DND-41 (cell line): Measurements from ENCODE around the gene FAM81B.
A peak's percentile ranks its signal among the peaks of the same experiment; 100 is the strongest.
"Not testable (repeated sequence)": the region's sequence is repeated elsewhere in the genome, so short reads cannot be mapped to it uniquely, and the experiment has no call there.

Source experiments
- ATAC-seq: fragments of 200-7000 bp; cut with Tn5 transposase; 3 replicates; pipeline ENCODE4 v1.9.1; 2021; ENCODE audit warnings: low read depth; ENCODE audit not compliant: insufficient read depth
- DNase-seq: peaks from one replicate; pipeline ENCODE4 v3.0.0-alpha.2; 2020
- H2AFZ ChIP-seq: 2 replicates; pipeline ENCODE4 v1.6.0; 2012; ENCODE audit warnings: low read depth, low read length
- H3K27ac ChIP-seq: 2 replicates; pipeline ENCODE4 v1.5.1; 2012; ENCODE audit warnings: low read length, inconsistent platforms
- H3K27me3 ChIP-seq: fragments of 200-600 bp; sonication (generic); 2 replicates; pipeline ENCODE4 v1.6.0; 2012; ENCODE audit warnings: low read length, mild to moderate bottlenecking, inconsistent platforms; ENCODE audit not compliant: insufficient read depth, poor library complexity
- H3K36me3 ChIP-seq: 2 replicates; pipeline ENCODE4 v1.5.1; 2012; ENCODE audit warnings: low read length, inconsistent platforms; ENCODE audit not compliant: insufficient read depth
- H3K4me1 ChIP-seq: 2 replicates; pipeline ENCODE4 v1.5.1; 2012; ENCODE audit warnings: mild to moderate bottlenecking, low read length; ENCODE audit not compliant: insufficient read depth
- H3K4me2 ChIP-seq: 2 replicates; pipeline ENCODE4 v1.6.0; 2012; ENCODE audit warnings: mild to moderate bottlenecking, moderate library complexity, low read length, inconsistent platforms; ENCODE audit not compliant: insufficient read depth
- H3K4me3 ChIP-seq, 2 experiments: fragments of 200-600 bp in 1 of 2; shearing (Covaris generic) in 1 of 2; 2 replicates each; pipeline ENCODE4 v1.5.1; 2012 to 2016; ENCODE audit warnings: inconsistent platforms in 2 of 2, low read length in 2 of 2, mild to moderate bottlenecking in 2 of 2, low read depth in 1 of 2, moderate library complexity in 1 of 2
- H3K79me2 ChIP-seq: 2 replicates; pipeline ENCODE4 v1.6.0; 2012; ENCODE audit warnings: low read length, inconsistent platforms; ENCODE audit not compliant: insufficient read depth
- H3K9ac ChIP-seq: 2 replicates; pipeline ENCODE4 v1.6.0; 2012; ENCODE audit warnings: low read depth, mild to moderate bottlenecking, inconsistent platforms, low read length, moderate library complexity
- H3K9me3 ChIP-seq: 2 replicates; pipeline ENCODE4 v1.5.1; 2012; ENCODE audit warnings: low read length, moderate library complexity, mild to moderate bottlenecking, inconsistent platforms; ENCODE audit not compliant: insufficient read depth, severe bottlenecking
- H4K20me1 ChIP-seq: 2 replicates; pipeline ENCODE4 v1.6.0; 2012; ENCODE audit warnings: low read length; ENCODE audit not compliant: insufficient read depth
- CTCF ChIP-seq: IDR thresholded peaks from 2 replicates; pipeline ENCODE4 v1.5.1; 2012; ENCODE audit warnings: borderline replicate concordance, low read length, moderate library complexity, mild to moderate bottlenecking; ENCODE audit not compliant: poor library complexity, severe bottlenecking; ENCODE audit errors: extremely low read depth
- EZH2 ChIP-seq: IDR thresholded peaks from 3 replicates; pipeline ENCODE4 v1.6.1; 2012; ENCODE audit warnings: borderline replicate concordance, low read depth, mild to moderate bottlenecking, moderate library complexity, low read length, inconsistent platforms; ENCODE audit not compliant: severe bottlenecking

Gene FAM81B

GRCh38 chr5:95384485-95385213 is 6.5 kb upstream of the FAM81B start:
- DNase-seq (no peak), ATAC-seq (no peak)
- no peaks in the 10 kb centered on the region for H3K36me3 ChIP-seq
- TF ChIP-seq CTCF = no peak
- no peak for TF ChIP-seq EZH2
- H2AFZ ChIP-seq = no peak overlapping the region
- H3K4me1 ChIP-seq = peaks cover 3% of the 10 kb centered on the region; the same call in 1 of the 2 replicates
- H4K20me1 ChIP-seq = no peaks in the 10 kb centered on the region
- no peak overlapping the region for H3K4me3 ChIP-seq
- no peak overlapping the region for H3K4me2 ChIP-seq
- H3K27me3 ChIP-seq = no peaks in the 10 kb centered on the region
- no peak overlapping the region for H3K27ac ChIP-seq
- H3K9me3 ChIP-seq = no peaks in the 10 kb centered on the region
- H3K79me2 ChIP-seq = no peaks in the 10 kb centered on the region
- no peak overlapping the region for H3K9ac ChIP-seq

- no peak overlapping the region for H3K27ac ChIP-seq
Observed at GRCh38 chr5:95385334-95385733, 5.8 kb upstream of the FAM81B start.

DNA sequence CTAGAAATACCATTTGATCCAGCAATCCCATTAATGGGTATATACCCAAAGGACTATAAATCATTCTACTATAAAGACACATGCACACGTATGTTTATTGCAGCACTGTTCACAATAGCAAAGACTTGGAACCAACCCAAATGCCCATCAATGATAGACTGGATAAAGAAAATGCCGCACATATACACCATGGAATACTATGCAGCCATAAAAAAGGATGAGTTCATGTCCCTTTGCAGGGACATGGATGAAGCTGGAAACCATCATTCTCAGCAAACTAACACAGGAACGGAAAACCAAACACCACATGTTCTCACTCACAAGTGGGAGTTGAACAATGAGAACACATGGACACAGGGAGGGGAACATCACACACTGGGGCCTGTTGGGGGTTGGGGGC is 799 bp downstream of the FAM81B start:
- H3K4me1 ChIP-seq, H3K4me3 ChIP-seq, H3K27ac ChIP-seq, ATAC-seq, H3K27me3 ChIP-seq, H3K79me2 ChIP-seq, H3K9ac ChIP-seq, H2AFZ ChIP-seq, H3K9me3 ChIP-seq, H3K4me2 ChIP-seq, DNase-seq, H3K36me3 ChIP-seq, H4K20me1 ChIP-seq: not testable (repeated sequence)

More at GRCh38 chr5:95385334-95385733, 5.8 kb upstream of the FAM81B start:
- no peak overlapping the region for H3K4me2 ChIP-seq
- H4K20me1 ChIP-seq = no peaks in the 10 kb centered on the region
- DNase-seq = no peak
- H3K9ac ChIP-seq = no peak overlapping the region
- no peaks in the 10 kb centered on the region for H3K79me2 ChIP-seq
- H3K9me3 ChIP-seq = no peaks in the 10 kb centered on the region
- no peaks in the 10 kb centered on the region for H3K27me3 ChIP-seq
- TF ChIP-seq EZH2 = no peak
- TF ChIP-seq CTCF = no peak
- no peak overlapping the region for H3K4me3 ChIP-seq
- H2AFZ ChIP-seq = no peak overlapping the region
- no peak for ATAC-seq
- peaks cover 2% of the 10 kb centered on the region; the same call in 1 of the 2 replicates for H3K4me1 ChIP-seq
- no peaks in the 10 kb centered on the region for H3K36me3 ChIP-seq

GRCh38 chr5:95392593-95393182 is 1.5 kb downstream of the FAM81B start:
- no peak for TF ChIP-seq CTCF
- TF ChIP-seq EZH2 = no peak
- Histone ChIP-seq H3K27ac (no peak overlapping the region), H4K20me1 (no peaks in the 10 kb centered on the region), H3K4me2 (no peak overlapping the region), H3K27me3 (peaks cover 5% of the 10 kb centered on the region), H3K9me3 (no peaks in the 10 kb centered on the region), H3K9ac (no peak overlapping the region), H3K4me3 (no peak overlapping the region), H3K79me2 (no peaks in the 10 kb centered on the region), H2AFZ (no peak overlapping the region), H3K4me1 (no peaks in the 10 kb centered on the region), H3K36me3 (no peaks in the 10 kb centered on the region)
- no peak for DNase-seq
- ATAC-seq = peak; percentile 49; the same call in 2 of the 3 replicates
